ENCODE measurements around the gene GSK3A. TPM values are rescaled to one million over a fixed set of nuclear protein-coding genes. Genes with fewer than 3 reads are reported as not detected.
A peak's percentile ranks its signal among the peaks of the same experiment; 100 is the strongest.

GSK3A gene
- total RNA-seq, 2 donors from 2014 or later = 23.7 to 26.9 TPM

GRCh38 chr19:42206871-42207755 lies 35.3 kb downstream of the GSK3A start:
- no peak overlapping the region for H3K4me3 ChIP-seq
- H3K27ac ChIP-seq = no peak overlapping the region

DNA sequence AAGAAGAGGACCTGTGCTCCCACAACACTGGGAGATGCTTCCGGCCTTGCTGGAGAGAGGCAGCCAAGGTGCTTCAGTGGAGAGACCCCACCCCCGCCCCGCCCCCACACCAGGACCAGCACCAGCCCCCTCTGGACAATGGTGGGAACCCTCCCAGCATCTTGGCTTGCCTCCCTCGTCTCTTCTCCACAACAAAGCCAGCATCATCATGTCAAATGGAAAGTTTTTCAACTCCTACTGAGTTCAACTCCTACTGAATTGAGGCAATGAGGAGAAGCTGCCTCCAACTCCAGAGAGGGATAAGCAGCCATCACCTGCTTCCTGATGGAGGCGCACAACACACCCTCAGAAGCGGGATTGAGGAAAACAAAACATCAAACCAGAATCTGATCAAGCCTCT lies 37.7 kb downstream of the GSK3A start:
- DNase-seq (ENCODE audit: low spot score) (no peak), ATAC-seq (ENCODE audit: insufficient number of reproducible peaks, low FRiP score, low read depth) (no peak)
- Histone ChIP-seq H3K4me1 (ENCODE audit: control insufficient read depth in 1 of 2, low read depth in 2 of 2) (no peaks in the 10 kb centered on the region), H3K36me3 (peaks cover 44% of the 10 kb centered on the region), H3K9me3 (no peaks in the 10 kb centered on the region), H3K27me3 (replicated peaks; ENCODE audit: insufficient read depth) (no peaks in the 10 kb centered on the region), H3K27ac (no peak overlapping the region), H3K4me3 (no peak overlapping the region)
- TF ChIP-seq, protein P1, sequence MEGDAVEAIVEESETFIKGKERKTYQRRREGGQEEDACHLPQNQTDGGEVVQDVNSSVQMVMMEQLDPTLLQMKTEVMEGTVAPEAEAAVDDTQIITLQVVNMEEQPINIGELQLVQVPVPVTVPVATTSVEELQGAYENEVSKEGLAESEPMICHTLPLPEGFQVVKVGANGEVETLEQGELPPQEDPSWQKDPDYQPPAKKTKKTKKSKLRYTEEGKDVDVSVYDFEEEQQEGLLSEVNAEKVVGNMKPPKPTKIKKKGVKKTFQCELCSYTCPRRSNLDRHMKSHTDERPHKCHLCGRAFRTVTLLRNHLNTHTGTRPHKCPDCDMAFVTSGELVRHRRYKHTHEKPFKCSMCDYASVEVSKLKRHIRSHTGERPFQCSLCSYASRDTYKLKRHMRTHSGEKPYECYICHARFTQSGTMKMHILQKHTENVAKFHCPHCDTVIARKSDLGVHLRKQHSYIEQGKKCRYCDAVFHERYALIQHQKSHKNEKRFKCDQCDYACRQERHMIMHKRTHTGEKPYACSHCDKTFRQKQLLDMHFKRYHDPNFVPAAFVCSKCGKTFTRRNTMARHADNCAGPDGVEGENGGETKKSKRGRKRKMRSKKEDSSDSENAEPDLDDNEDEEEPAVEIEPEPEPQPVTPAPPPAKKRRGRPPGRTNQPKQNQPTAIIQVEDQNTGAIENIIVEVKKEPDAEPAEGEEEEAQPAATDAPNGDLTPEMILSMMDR (IDR thresholded peaks at IDR 0.05) = no peak

More at GRCh38 chr19:42206871-42207755, 35.3 kb downstream of the GSK3A start:
- no peaks in the 10 kb centered on the region for H3K9me3 ChIP-seq
- no peak for DNase-seq (ENCODE audit: low spot score)
- H3K4me1 ChIP-seq (ENCODE audit: control insufficient read depth in 1 of 2, low read depth in 2 of 2) = no peaks in the 10 kb centered on the region
- H3K36me3 ChIP-seq = peaks cover 49% of the 10 kb centered on the region
- no peaks in the 10 kb centered on the region for H3K27me3 ChIP-seq (replicated peaks; ENCODE audit: insufficient read depth)
- TF ChIP-seq, protein P1 (IDR thresholded peaks at IDR 0.05) = no peak
- ATAC-seq (ENCODE audit: insufficient number of reproducible peaks, low FRiP score, low read depth) = no peak

- Histone ChIP-seq H3K9me3 (no peaks in the 10 kb centered on the region), H3K4me3 (no peak overlapping the region), H3K27ac (no peak overlapping the region), H3K27me3 (replicated peaks; ENCODE audit: insufficient read depth) (no peaks in the 10 kb centered on the region), H3K4me1 (ENCODE audit: control insufficient read depth in 1 of 2, low read depth in 2 of 2) (peaks cover 0 to 3% of the 10 kb centered on the region in 2 donors), H3K36me3 (peaks cover 44% of the 10 kb centered on the region)
- DNase-seq (ENCODE audit: low spot score) (no peak), ATAC-seq (ENCODE audit: insufficient number of reproducible peaks, low FRiP score, low read depth) (no peak)
- TF ChIP-seq, protein P1 (IDR thresholded peaks at IDR 0.05) = no peak
Measured at GRCh38 chr19:42203700-42204099, 38.7 kb downstream of the GSK3A start.

- Histone ChIP-seq H3K9me3 (no peaks in the 10 kb centered on the region), H3K27me3 (replicated peaks; ENCODE audit: insufficient read depth) (no peaks in the 10 kb centered on the region), H3K4me3 (no peak overlapping the region), H3K36me3 (peaks cover 43% of the 10 kb centered on the region), H3K27ac (no peak overlapping the region), H3K4me1 (ENCODE audit: control insufficient read depth in 1 of 2, low read depth in 2 of 2) (peaks cover 0 to 3% of the 10 kb centered on the region in 2 donors)
- ATAC-seq (ENCODE audit: insufficient number of reproducible peaks, low FRiP score, low read depth) (peak; percentile 8), DNase-seq (ENCODE audit: low spot score) (no peak)
- TF ChIP-seq, protein P1 (IDR thresholded peaks at IDR 0.05) = no peak
Measured at GRCh38 chr19:42202290-42202880, 40.0 kb downstream of the GSK3A start.

DNA sequence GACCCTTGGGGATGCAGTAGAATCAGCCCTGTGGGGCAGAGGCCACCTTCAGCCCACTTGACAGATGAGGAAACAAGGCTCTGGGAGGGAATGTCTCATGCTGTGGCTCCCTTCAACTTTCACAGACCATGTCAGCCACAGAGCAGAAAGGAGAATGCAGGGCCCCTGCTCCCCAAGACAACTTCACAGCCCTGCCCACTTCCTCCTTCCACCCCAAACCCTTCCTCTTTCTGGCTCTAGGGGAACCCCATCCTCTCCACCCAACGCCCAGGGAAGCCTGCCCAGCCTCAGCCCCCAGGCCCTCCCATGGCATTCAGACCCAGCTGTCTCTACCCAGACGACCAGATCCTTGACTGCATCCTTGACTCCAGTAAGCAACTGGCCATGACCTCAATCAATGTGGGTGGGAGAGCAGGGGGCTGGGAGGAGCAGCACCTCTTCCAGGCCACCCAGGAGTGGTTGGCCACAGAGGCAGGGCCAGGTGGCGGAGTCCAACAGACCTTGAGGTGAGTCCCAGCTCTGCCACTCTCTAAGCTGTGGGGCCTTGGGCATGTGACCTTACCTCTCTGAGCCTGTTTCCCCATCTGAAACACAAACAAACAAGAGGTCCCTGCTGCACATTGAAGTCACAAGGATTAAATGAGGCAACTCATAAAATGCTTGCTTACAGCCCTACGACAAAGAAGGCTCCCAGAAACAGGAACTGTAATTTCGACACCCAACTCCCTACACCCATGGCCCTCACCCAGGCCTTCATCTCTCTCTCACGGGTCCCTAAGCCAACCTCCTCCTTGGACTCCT lies 40.7 kb downstream of the GSK3A start:
- DNase-seq (ENCODE audit: low spot score) (no peak), ATAC-seq (ENCODE audit: insufficient number of reproducible peaks, low FRiP score, low read depth) (no peak)
- Histone ChIP-seq H3K4me3 (no peak overlapping the region), H3K36me3 (peaks cover 39% of the 10 kb centered on the region), H3K9me3 (no peaks in the 10 kb centered on the region), H3K4me1 (ENCODE audit: control insufficient read depth in 1 of 2, low read depth in 2 of 2) (peaks cover 0 to 6% of the 10 kb centered on the region in 2 donors), H3K27ac (peak overlapping the region in 1 of 2 donors; percentile 50), H3K27me3 (replicated peaks; ENCODE audit: insufficient read depth) (no peaks in the 10 kb centered on the region)
- TF ChIP-seq, protein P1 (IDR thresholded peaks at IDR 0.05) = no peak

Data from thoracic aorta (tissue), 2 donors.